ENCODE data around the gene USP6.
"Not testable (repeated sequence)": the region's sequence is repeated elsewhere in the genome, so short reads cannot be mapped to it uniquely, and the experiment has no call there.

Gene USP6

GRCh38 chr17:5200360-5200759 lies 84.5 kb downstream of the USP6 start:
- DNase-seq: no peak

- DNase-seq: no peak
These were observed 85.2 kb downstream of the USP6 start for GRCh38 chr17:5201011-5201410.

- no peak for DNase-seq
These were observed 87.5 kb downstream of the USP6 start for GRCh38 chr17:5203178-5203907.

GRCh38 chr17:5203908-5204294 lies 88.1 kb downstream of the USP6 start:
- no peak for DNase-seq

- DNase-seq: no peak
These were observed 93.6 kb downstream of the USP6 start for GRCh38 chr17:5209396-5209795.

- no peak for DNase-seq
These were observed 94.3 kb downstream of the USP6 start for GRCh38 chr17:5210091-5210490.

- no peak for DNase-seq
These were observed 94.9 kb downstream of the USP6 start for GRCh38 chr17:5210614-5211252.

- no peak for DNase-seq
These were observed 95.6 kb downstream of the USP6 start for GRCh38 chr17:5211458-5211857.

- not testable (repeated sequence) for DNase-seq
These were observed 101.7 kb downstream of the USP6 start for GRCh38 chr17:5217562-5217961.

- DNase-seq: no peak
These were observed 103.7 kb downstream of the USP6 start for GRCh38 chr17:5219536-5219935.

GRCh38 chr17:5220074-5220473 lies 104.2 kb downstream of the USP6 start:
- no peak for DNase-seq

- DNase-seq: not testable (repeated sequence)
These were observed 106.1 kb downstream of the USP6 start for GRCh38 chr17:5221912-5222311.
